GM23338 (cell line): ENCODE results near the gene HIVEP2. TPM values are rescaled to one million over a fixed set of nuclear protein-coding genes. Genes with fewer than 3 reads are reported as not detected.

ENCODE experiments used
- ATAC-seq: fragments of 200-7000 bp; cut with Tn5 transposase; 3 replicates; pipeline ENCODE4 v1.9.1; 2020
- DNase-seq: peaks from one replicate; pipeline ENCODE4 v3.0.0-alpha.2; 2015; ENCODE audit warnings: low spot score
- H2AFZ ChIP-seq: fragments of 200-600 bp; sonication (generic); 2 replicates; pipeline ENCODE4 v1.8.0; 2016; ENCODE audit warnings: antibody characterized with exemption, mild to moderate bottlenecking, moderate library complexity
- H3F3A ChIP-seq: fragments of 200-600 bp; sonication (generic); replicated peaks from 2 replicates; pipeline ENCODE4 v1.8.0; 2017; ENCODE audit warnings: antibody characterized with exemption, mixed run types, low read depth
- H3K27ac ChIP-seq: fragments of 200-600 bp; sonication (generic); 2 replicates; pipeline ENCODE4 v1.6.1; 2016; ENCODE audit warnings: low read depth
- H3K27me3 ChIP-seq: fragments of 200-600 bp; sonication (generic); 2 replicates; pipeline ENCODE4 v1.8.0; 2016; ENCODE audit warnings: mild to moderate bottlenecking, mixed run types, moderate library complexity; ENCODE audit not compliant: insufficient read depth
- H3K36me3 ChIP-seq: fragments of 200-600 bp; sonication (generic); 2 replicates; pipeline ENCODE4 v1.8.0; 2016; ENCODE audit warnings: mild to moderate bottlenecking; ENCODE audit not compliant: insufficient read depth
- H3K4me1 ChIP-seq: fragments of 200-600 bp; sonication (generic); 2 replicates; pipeline ENCODE4 v1.8.0; 2016; ENCODE audit warnings: mild to moderate bottlenecking, moderate library complexity; ENCODE audit not compliant: insufficient read depth
- H3K4me2 ChIP-seq: fragments of 200-600 bp; sonication (generic); 2 replicates; pipeline ENCODE4 v1.7.1; 2017; ENCODE audit warnings: mixed run types
- H3K4me3 ChIP-seq: fragments of 200-600 bp; sonication (generic); 2 replicates; pipeline ENCODE4 v1.6.1; 2016; ENCODE audit warnings: mixed run types
- H3K79me2 ChIP-seq: fragments of 200-600 bp; sonication (generic); replicated peaks from 2 replicates; pipeline ENCODE4 v1.8.0; 2017; ENCODE audit warnings: mild to moderate bottlenecking; ENCODE audit not compliant: insufficient read depth
- H3K9me2 ChIP-seq: fragments of 200-600 bp; sonication (generic); 2 replicates; pipeline ENCODE4 v1.8.0; 2017; ENCODE audit not compliant: insufficient read depth
- H4K20me1 ChIP-seq: fragments of 200-600 bp; sonication (generic); replicated peaks from 2 replicates; pipeline ENCODE4 v1.8.0; 2017; ENCODE audit warnings: mild to moderate bottlenecking; ENCODE audit not compliant: insufficient read depth
- H3K27ac Mint-ChIP-seq: 2 replicates; pipeline ENCODE4 v1.8.0; 2020; ENCODE audit warnings: inconsistent platforms, mild to moderate bottlenecking, moderate library complexity, mixed read lengths
- H3K27me3 Mint-ChIP-seq: 3 replicates; pipeline ENCODE4 v1.8.0; 2022; ENCODE audit warnings: low read depth, mild to moderate bottlenecking, moderate library complexity, mixed read lengths, inconsistent platforms; ENCODE audit not compliant: insufficient read depth, poor library complexity
- H3K36me3 Mint-ChIP-seq: 3 replicates; pipeline ENCODE4 v1.8.0; 2021; ENCODE audit warnings: low read depth, mild to moderate bottlenecking, inconsistent platforms, moderate library complexity, mixed read lengths
- H3K4me1 Mint-ChIP-seq: 3 replicates; pipeline ENCODE4 v1.8.0; 2020; ENCODE audit warnings: mild to moderate bottlenecking, inconsistent platforms, mixed read lengths
- H3K4me3 Mint-ChIP-seq: 3 replicates; pipeline ENCODE4 v1.8.0; 2021; ENCODE audit warnings: moderate library complexity, mild to moderate bottlenecking, inconsistent platforms, mixed read lengths
- H3K9me3 Mint-ChIP-seq: 3 replicates; pipeline ENCODE4 v1.8.0; 2020; ENCODE audit warnings: moderate library complexity, mild to moderate bottlenecking, inconsistent platforms, mixed read lengths
- EZH2phosphoT487 ChIP-seq: fragments of 200-600 bp; sonication (generic); IDR thresholded peaks from one replicate; pipeline ENCODE4 v1.8.1; 2018; ENCODE audit warnings: antibody characterized with exemption; ENCODE audit not compliant: unreplicated experiment
- JUNB ChIP-seq: IDR thresholded peaks from one replicate; pipeline ENCODE4 v1.6.1; 2016; ENCODE audit warnings: antibody characterized with exemption; ENCODE audit not compliant: unreplicated experiment
- NANOG ChIP-seq: IDR thresholded peaks from 2 replicates; pipeline ENCODE4 v1.6.1; 2016; ENCODE audit warnings: antibody characterized with exemption, borderline replicate concordance
- POLR2AphosphoS5 ChIP-seq: IDR thresholded peaks from 2 replicates; pipeline ENCODE4 v1.6.1; 2016; ENCODE audit warnings: antibody characterized with exemption, low read depth
- REST ChIP-seq: IDR thresholded peaks from one replicate; pipeline ENCODE4 v1.6.1; 2018; ENCODE audit warnings: antibody characterized with exemption; ENCODE audit not compliant: unreplicated experiment
- ZNF114 ChIP-seq: fragments of 250-450 bp; sonication (Bioruptor Pico); IDR thresholded peaks from 2 replicates; pipeline ENCODE4 v1.5.0; 2020; ENCODE audit warnings: mild to moderate bottlenecking, moderate library complexity
- ZNF462 ChIP-seq: fragments of 250-450 bp; sonication (Bioruptor Pico); IDR thresholded peaks from 2 replicates; pipeline ENCODE4 v1.5.0; 2020; ENCODE audit warnings: mild to moderate bottlenecking, moderate library complexity
- polyA plus RNA-seq: library from polyadenylated mRNA; unstranded; fragments of >200 nt; fragmentation: Nextera tagmentation; extraction: Ambion mirVana; gene quantifications from 2 replicates; pipeline ENCODE4 v1.2.1, GENCODE V29; 2016
- total RNA-seq: library from RNA; depleted of rRNA; stranded (reverse); fragments of >200 nt; shearing (Covaris generic); gene quantifications from 2 replicates; pipeline ENCODE4 v1.2.3, GENCODE V29; 2014

The HIVEP2 gene
- total and polyA plus RNA-seq, 2 experiments from 2014 or later = 1.5 to 7.4 TPM

GRCh38 chr6:142750998-142751397 is 194.0 kb downstream of the HIVEP2 start:
- Histone ChIP-seq H3K4me2 (no peak overlapping the region), H4K20me1 (no peaks in the 10 kb centered on the region), H3K27ac (no peak overlapping the region), H2AFZ (no peak overlapping the region), H3K4me3 (no peak overlapping the region), H3K9me2 (no peaks in the 10 kb centered on the region; the same call in 1 of the 2 replicates), H3K4me1 (no peaks in the 10 kb centered on the region), H3K79me2 (no peaks in the 10 kb centered on the region), H3K27me3 (no peaks in the 10 kb centered on the region), H3F3A (no peaks in the 10 kb centered on the region), H3K36me3 (no peaks in the 10 kb centered on the region)
- peaks cover 5% of the 10 kb centered on the region; the same call in 1 of the 3 replicates for H3K36me3 Mint-ChIP-seq
- H3K27me3 Mint-ChIP-seq = no peaks in the 10 kb centered on the region
- DNase-seq (no peak), ATAC-seq (no peak)
- no peak overlapping the region for H3K4me3 Mint-ChIP-seq
- H3K9me3 Mint-ChIP-seq = no peaks in the 10 kb centered on the region
- TF ChIP-seq ZNF114 (CRISPR knock-in tag) (no peak), POLR2AphosphoS5 (no peak), JUNB (no peak)
- peaks cover 4% of the 10 kb centered on the region for H3K4me1 Mint-ChIP-seq
- no peak overlapping the region for H3K27ac Mint-ChIP-seq

GRCh38 chr6:142749556-142749955 is 195.4 kb downstream of the HIVEP2 start:
- Histone ChIP-seq H3K27me3 (no peaks in the 10 kb centered on the region), H4K20me1 (no peaks in the 10 kb centered on the region), H3K36me3 (no peaks in the 10 kb centered on the region), H3F3A (no peaks in the 10 kb centered on the region), H3K4me1 (no peaks in the 10 kb centered on the region), H3K4me3 (no peak overlapping the region), H3K27ac (no peak overlapping the region), H3K79me2 (no peaks in the 10 kb centered on the region), H3K9me2 (no peaks in the 10 kb centered on the region; the same call in 1 of the 2 replicates), H2AFZ (no peak overlapping the region), H3K4me2 (no peak overlapping the region)
- no peak overlapping the region for H3K4me3 Mint-ChIP-seq
- H3K36me3 Mint-ChIP-seq = peaks cover 5% of the 10 kb centered on the region; the same call in 1 of the 3 replicates
- DNase-seq = no peak
- no peak for ATAC-seq
- no peak overlapping the region for H3K27ac Mint-ChIP-seq
- no peaks in the 10 kb centered on the region for H3K9me3 Mint-ChIP-seq
- TF ChIP-seq ZNF114 (CRISPR knock-in tag) (no peak), EZH2phosphoT487 (no peak), REST (no peak), ZNF462 (CRISPR knock-in tag) (no peak), NANOG (no peak)
- H3K27me3 Mint-ChIP-seq = no peaks in the 10 kb centered on the region
- H3K4me1 Mint-ChIP-seq = no peaks in the 10 kb centered on the region; the same call in 1 of the 3 replicates
